Midbrain (tissue), 1 donor: ENCODE results near the gene MAP4K2.

Experiments used
- DNase-seq: peaks from one replicate; lab custom pipeline; 2025; lab: John Stamatoyannopoulos, UW

Gene MAP4K2

GRCh38 chr11:64767344-64768299, 35.4 kb downstream of the MAP4K2 start:
- DNase-seq: peak; percentile 33

GRCh38 chr11:64766881-64767280, 36.1 kb downstream of the MAP4K2 start:
- DNase-seq: no peak

- DNase-seq: no peak
Observed at GRCh38 chr11:64765851-64766665, 37.0 kb downstream of the MAP4K2 start.

- DNase-seq: no peak
Observed at GRCh38 chr11:64765291-64765850, 37.6 kb downstream of the MAP4K2 start.

GRCh38 chr11:64764753-64765152, 38.3 kb downstream of the MAP4K2 start:
- no peak for DNase-seq

- DNase-seq: no peak
Observed at GRCh38 chr11:64764040-64764611, 38.9 kb downstream of the MAP4K2 start.

- peak; percentile 43 for DNase-seq
Observed at GRCh38 chr11:64763526-64764039, 39.4 kb downstream of the MAP4K2 start.

- DNase-seq: peak; percentile 43
Observed at GRCh38 chr11:64762674-64763525, 40.1 kb downstream of the MAP4K2 start.

GRCh38 chr11:64762277-64762673, 40.7 kb downstream of the MAP4K2 start:
- DNase-seq: peak; percentile 23

GRCh38 chr11:64760759-64761420, 42.1 kb downstream of the MAP4K2 start:
- no peak for DNase-seq

GRCh38 chr11:64759722-64760719, 43.0 kb downstream of the MAP4K2 start, which contains the start of gene PYGM:
PYGM (minus strand) TSS chr11:64759974; CDS start chr11:64759898, 76 bp downstream.
- DNase-seq: peak; percentile 73

- DNase-seq: no peak
Observed at GRCh38 chr11:64759131-64759721, 43.8 kb downstream of the MAP4K2 start.

- DNase-seq: no peak
Observed at GRCh38 chr11:64758330-64759079, 44.5 kb downstream of the MAP4K2 start.

GRCh38 chr11:64757549-64758329, 45.3 kb downstream of the MAP4K2 start:
- DNase-seq: no peak

GRCh38 chr11:64755681-64756361, 47.2 kb downstream of the MAP4K2 start:
- no peak for DNase-seq

GRCh38 chr11:64754919-64755662, 47.9 kb downstream of the MAP4K2 start:
- DNase-seq: no peak
